IMR-90 (cell line): Measurements from ENCODE around the gene GRIN1.

Source experiments
- CEBPB ChIP-seq: IDR thresholded peaks from 2 replicates; pipeline ENCODE4 v1.6.1; 2012; ENCODE audit warnings: low read depth, low read length, improper control_type of control experiment
- CHD1 ChIP-seq: IDR thresholded peaks from 2 replicates; pipeline ENCODE4 v1.6.1; 2012; ENCODE audit warnings: low read depth, low read length, improper control_type of control experiment
- CTCF ChIP-seq: conservative IDR thresholded peaks from 2 replicates; pipeline ENCODE4 v1.5.1; 2012; ENCODE audit warnings: mild to moderate bottlenecking, low read depth, low read length, improper control_type of control experiment
- MAFK ChIP-seq: IDR thresholded peaks from 2 replicates; pipeline ENCODE4 v1.6.1; 2012; ENCODE audit warnings: low read depth, low read length, improper control_type of control experiment
- MXI1 ChIP-seq: IDR thresholded peaks from 2 replicates; pipeline ENCODE4 v1.6.1; 2012; ENCODE audit warnings: low read depth, mild to moderate bottlenecking, low read length, moderate library complexity, borderline replicate concordance
- NFE2L2 ChIP-seq: fragments of 150-350 bp; IDR thresholded peaks from 2 replicates; pipeline ENCODE4 v1.6.1; 2016; ENCODE audit warnings: low read depth, mild to moderate bottlenecking, low read length
- POLR2A ChIP-seq: IDR thresholded peaks from 2 replicates; pipeline ENCODE4 v1.6.1; 2012; ENCODE audit warnings: mild to moderate bottlenecking, low read depth, low read length
- RAD21 ChIP-seq: IDR thresholded peaks from 2 replicates; pipeline ENCODE4 v1.6.1; 2012; ENCODE audit warnings: low read length, improper control_type of control experiment
- RFX5 ChIP-seq: IDR thresholded peaks from 2 replicates; pipeline ENCODE4 v1.8.0; 2012; ENCODE audit warnings: low read depth, mild to moderate bottlenecking, low read length, moderate library complexity
- SMC3 ChIP-seq: fragments of 150-350 bp; IDR thresholded peaks from 2 replicates; pipeline ENCODE4 v1.6.1; 2016; ENCODE audit warnings: low read depth, mild to moderate bottlenecking, antibody characterized with exemption, low read length, moderate library complexity
- USF2 ChIP-seq: fragments of 150-350 bp; IDR thresholded peaks from 2 replicates; pipeline ENCODE4 v1.6.1; 2017; ENCODE audit warnings: mild to moderate bottlenecking, antibody characterized with exemption, low read length, low read depth

- no peak for TF ChIP-seq NFE2L2
- no peak for TF ChIP-seq MAFK
- TF ChIP-seq RAD21, result no peak
- TF ChIP-seq CEBPB, result no peak
- no peak for TF ChIP-seq CTCF
- no peak for TF ChIP-seq POLR2A
- no peak for TF ChIP-seq RFX5
- no peak for TF ChIP-seq CHD1
- no peak for TF ChIP-seq MXI1
- TF ChIP-seq USF2, result no peak
- TF ChIP-seq SMC3, result no peak
Measured at GRCh38 chr9:137096785-137097546, 42.0 kb upstream of the GRIN1 start.
